Hypothalamus (tissue), 51 donors: Measurements from ENCODE around the gene RPS6KA2.

Experiments
- DNase-seq, 51 donors: peaks; one replicate each; lab custom pipeline; 2025; lab: John Stamatoyannopoulos, UW

RPS6KA2 gene

GRCh38 chr6:166627033-166627874, at the start of gene RPS6KA2:
Gene RPS6KA2 (minus strand): TSS chr6:166627251. CDS start chr6:166627019, 232 bp downstream.
- DNase-seq, result peak; percentile 89 to 100 (median 100)

DNA sequence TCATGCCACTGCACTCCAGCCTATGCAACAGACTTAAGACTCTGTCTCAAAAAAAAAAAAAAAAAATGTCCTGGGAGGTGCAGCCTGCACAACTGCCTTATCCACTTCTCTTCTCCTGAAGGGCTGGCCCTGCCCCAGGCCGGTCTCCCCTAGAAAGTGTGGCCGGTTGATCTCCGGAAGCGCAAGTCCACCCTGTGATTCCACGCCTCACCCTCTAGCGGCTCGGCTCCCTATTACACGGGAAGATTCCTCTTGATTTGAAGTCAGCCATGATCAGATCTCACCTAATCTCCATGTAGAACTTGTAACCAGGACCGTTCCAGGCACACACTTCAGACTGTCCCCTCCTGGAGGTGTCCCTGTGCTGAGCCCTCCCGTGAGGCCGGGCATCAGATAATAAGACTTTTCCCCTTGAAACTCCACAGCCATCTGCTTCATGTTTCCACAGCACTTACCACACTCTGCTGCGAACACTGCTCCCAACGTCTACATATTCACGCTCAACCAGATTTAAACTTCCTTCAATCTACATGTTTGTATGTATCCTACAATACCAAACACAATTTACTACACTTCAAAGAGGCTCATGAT, 49.3 kb upstream of the RPS6KA2 start:
- no peak for DNase-seq

DNA sequence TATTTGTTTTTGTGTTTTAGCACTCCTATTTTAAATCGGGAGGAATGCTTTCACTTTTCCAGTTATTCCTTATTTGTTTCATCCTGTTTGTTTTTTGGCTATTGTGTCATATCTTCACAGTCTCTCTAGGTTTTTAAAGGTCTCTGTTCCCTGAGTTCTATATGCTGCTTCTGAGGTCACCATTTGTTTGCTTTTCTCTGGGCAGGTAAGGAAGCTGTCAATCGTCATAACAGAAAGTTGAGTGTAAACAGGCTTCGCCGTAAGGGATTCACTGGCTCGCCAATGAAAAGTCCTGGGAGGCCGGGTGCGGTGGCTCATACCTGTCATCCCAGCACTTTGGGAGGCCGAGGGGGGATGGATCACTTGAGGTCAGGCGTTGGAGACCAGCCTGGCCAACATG, 48.7 kb upstream of the RPS6KA2 start:
- DNase-seq, result no peak

- DNase-seq, result no peak
These were observed 46.3 kb upstream of the RPS6KA2 start for GRCh38 chr6:166673309-166673708.

DNA sequence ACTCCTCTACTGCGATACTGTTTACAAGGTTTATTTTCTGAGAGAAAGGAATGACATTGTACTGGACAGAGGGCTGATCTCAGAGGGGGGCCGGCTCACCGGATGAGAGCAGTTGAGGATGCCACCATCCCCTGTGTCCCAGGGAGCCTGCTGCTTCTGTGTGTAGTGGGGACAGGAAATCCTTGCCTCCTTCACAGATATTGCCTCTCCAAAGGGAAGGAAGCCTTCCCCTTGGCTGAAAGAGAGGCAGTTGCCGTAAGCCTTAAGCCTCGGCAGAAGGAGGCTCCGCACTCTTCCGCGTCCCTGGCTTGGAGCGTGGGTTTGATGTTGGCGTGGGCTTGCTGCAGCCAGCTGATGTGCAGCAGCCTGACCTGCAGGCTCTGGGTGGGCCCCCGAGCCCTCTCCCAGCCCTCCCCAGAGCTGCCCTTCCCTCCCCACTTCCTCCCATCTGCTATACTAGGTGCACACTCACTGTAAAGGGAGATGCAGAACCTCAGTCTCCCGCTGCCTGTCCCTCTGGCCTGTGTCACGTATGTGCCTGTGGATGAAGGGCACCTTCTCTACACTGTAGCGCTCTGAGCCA, 45.7 kb upstream of the RPS6KA2 start:
- DNase-seq, result no peak

- DNase-seq, result peak in 1 of 51 donors; percentile 11
These were observed 45.1 kb upstream of the RPS6KA2 start for GRCh38 chr6:166672146-166672545.

- no peak for DNase-seq
These were observed 44.5 kb upstream of the RPS6KA2 start for GRCh38 chr6:166671434-166672081.

DNA sequence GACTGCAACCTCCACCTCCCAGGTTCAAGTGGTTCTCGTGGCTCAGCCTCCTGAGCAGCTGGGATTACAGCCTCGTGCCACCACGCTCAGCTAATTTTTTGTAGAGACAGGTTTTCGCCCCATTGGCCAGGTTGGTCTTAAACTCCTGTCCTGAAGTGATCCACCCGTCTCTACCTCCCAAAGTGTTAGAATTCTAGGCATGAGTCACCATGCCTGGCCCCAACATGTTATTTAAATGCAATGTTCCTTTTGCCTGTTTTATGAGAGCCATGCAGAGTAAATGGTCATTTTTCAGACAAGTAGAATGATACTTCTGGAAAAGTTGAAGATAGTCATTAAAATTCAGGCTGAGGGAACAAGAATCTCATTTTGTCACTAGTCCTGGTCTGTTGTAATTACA, 43.8 kb upstream of the RPS6KA2 start:
- DNase-seq, result no peak

- no peak for DNase-seq
These were observed 43.0 kb upstream of the RPS6KA2 start for GRCh38 chr6:166670013-166670412.

- DNase-seq, result no peak
These were observed 41.0 kb upstream of the RPS6KA2 start for GRCh38 chr6:166667796-166668610.

DNA sequence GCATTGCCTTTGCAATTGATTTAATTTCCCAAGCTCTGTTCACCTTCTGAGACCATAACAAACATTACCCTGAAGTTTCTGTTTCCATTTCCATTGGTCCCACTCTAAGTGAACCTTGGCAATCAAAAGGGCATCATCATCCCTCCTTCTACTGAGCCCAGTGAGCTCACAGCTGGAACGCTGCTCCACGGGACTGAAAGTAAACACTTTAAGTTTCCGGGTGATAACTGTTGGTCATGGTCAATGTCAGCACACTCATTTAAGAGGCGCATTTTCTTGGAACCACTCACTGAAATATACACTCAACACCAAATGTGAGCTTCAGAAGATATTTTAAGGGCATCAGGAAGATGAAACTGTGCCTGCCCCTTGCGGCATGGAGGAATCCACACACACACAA, 37.1 kb upstream of the RPS6KA2 start:
- no peak for DNase-seq

DNA sequence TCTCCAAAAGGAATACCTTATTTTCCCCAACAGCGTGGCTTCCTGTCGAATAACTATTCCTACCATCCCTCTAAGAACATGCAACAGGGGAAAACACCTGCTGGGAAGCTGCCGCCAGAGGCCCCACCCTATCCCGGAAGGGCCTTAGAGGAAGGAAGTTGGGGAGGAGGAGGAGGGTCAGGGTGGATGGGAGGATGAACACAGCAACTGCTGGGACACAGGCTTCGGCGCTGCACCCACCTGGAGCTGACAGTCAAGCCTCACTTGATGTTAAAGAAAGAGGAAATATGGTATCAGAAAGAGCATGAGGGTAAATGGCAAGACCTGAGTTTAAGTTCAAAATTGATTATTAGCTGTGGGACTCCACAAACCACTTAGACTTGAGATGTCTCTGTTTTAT, 36.5 kb upstream of the RPS6KA2 start:
- DNase-seq, result no peak

DNA sequence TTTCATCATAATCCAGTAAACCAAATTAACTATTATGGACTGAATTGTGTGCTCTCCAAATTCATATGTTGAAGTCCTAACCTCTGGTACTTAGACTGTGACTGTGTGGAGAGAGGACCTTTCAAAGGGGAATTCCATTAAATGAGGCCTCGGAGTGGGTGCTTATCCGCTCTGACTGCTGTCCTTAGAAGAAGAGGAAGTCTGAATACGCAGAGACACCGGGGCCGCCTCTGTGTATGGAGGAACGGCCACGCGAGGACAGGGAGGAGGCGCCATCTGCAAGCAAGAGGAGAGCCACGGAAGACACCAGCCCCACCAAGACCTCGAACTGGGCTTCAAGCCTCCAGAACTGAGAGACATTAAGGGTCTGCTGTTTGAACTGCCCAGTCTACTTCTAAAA, 35.6 kb upstream of the RPS6KA2 start:
- DNase-seq, result no peak

DNA sequence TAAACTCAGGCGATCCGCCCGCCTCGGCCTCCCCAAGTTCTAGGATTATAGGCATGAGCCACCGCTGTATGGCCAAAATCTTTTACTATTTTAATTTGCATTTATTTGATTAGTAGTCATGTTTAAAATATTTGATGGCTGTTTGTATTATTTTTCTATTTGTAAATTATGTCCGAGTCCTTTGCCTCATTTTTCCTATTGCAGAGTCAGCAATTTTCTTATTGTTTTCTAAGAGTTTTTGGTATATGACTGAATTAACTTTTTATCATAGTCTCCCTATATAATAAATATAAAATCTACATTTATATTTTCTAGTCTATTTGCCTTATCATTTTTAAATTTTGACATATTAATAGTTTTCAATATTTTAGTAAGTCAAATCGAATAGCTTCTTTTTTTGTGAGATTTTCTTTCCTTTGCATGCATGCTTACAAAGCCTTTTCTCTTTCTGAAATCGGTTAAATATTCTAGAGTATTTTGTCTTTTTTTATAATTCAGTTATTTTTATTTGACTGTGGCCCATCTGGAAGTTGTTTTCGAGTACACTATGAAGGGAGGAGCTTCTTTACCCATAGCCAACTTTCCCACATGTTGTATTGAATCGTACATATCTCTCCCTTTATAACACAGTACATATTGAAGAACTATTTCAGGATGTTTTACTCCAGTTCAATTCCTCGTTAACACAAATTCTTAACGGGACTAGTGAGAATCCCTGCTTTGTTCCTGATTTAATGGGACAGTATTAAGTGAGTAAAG, 34.5 kb upstream of the RPS6KA2 start:
- no peak for DNase-seq

DNA sequence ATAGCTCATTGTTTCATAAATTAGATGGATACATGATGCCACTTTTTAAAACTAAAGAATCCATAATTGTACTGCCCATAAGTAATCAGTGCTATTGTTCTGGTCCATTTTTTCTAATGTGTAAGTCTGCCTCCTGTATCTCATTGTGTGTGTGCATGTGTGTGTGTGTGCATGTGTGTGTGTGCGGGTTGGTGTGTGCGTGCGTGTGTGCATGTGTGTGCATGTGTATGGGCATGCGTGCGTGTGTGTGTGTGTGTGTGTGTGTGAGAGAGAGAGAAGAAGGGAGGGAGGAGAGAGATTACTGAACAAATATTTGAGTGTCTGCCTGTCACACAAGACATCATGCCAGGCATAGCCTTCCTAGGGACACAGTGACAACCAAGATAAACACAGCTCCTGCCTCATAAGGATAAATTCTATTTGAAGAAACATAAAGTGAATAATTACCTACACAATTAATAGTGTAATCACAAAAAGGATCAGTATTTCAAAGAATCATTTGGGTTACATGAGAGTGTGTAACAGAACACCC, 33.2 kb upstream of the RPS6KA2 start:
- no peak for DNase-seq

DNA sequence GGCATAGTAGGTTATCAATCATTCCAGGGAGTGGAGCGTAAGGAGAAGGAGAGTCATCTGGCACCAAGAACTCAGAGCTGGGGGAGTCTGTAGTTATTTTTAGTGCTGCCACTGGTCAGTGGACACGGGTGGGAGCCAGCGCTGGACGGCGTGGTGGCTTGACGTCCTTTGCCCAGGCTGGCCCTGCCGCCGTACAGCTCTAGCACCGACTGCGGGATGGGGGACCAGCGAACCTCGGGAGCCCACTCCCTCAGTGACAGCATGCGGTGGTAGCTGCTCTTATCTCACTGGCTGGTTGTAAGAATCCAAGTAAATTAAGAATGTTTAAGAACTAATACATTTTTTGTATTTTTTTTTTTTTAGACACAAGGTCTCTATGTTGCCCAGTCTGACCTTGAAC, 32.5 kb upstream of the RPS6KA2 start:
- no peak for DNase-seq

- no peak for DNase-seq
These were observed 31.7 kb upstream of the RPS6KA2 start for GRCh38 chr6:166658792-166659150.

DNA sequence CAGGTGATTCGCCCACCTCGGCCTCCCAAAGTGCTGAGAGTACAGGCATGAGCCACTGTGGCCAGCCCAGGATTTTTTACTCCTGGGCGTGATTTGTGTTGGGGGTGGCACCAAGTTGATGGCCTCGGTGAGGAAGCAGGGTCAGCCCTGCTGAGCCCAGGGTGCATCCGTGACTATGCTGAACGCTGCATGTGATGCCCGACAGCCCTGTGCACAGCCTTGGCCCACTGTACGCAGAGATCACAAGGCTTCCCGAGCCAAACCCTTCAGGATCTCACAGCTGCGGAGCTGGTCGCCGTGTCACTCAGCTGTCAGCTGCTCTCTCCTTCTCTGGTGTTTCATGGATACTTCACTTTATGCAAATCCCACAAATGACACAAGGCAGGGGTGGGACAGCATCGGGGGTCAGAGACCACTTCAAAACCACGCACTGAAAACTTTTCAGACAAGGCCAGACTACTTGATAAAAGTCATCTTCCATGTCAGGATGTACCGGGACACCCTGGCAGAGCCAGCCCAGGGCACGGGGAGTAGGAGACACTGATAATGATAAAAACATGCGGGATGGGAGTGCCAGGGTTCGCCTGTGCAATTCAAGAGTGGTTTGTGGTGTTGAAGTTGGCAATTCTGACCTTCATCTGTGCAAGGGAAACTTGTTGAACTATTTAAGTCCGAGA, 31.2 kb upstream of the RPS6KA2 start:
- no peak for DNase-seq

DNA sequence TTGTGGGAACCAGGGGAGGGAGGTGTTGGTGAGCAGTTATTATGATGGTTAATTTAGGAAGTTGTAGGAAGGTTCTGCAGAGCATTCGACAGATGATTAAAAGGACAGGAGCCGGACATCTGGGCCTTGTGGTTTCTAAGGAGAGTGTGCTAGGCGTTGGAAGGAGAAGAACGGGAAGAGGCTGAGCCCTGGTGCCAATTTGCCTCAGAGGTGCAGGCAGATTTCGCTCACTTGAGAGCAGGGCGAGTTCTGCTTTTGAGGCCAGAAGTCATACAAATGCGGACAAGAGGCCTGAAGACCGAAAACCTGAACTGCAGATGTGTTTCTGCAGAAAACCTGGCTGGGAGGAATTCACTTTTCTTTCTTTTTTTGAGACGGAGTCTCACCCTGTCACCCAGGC, 30.5 kb upstream of the RPS6KA2 start:
- no peak for DNase-seq
